Hematopoietic multipotent progenitor cell treated with erythropoietin and hydrocortisone succinate and interleukin-3 and kit ligand, for 15 days (in vitro differentiated cells): Measurements from ENCODE around the gene TSPAN9.
"Not testable (repeated sequence)": the region's sequence is repeated elsewhere in the genome, so short reads cannot be mapped to it uniquely, and the experiment has no call there.

Experiments
- DNase-seq: peaks from one replicate; pipeline ENCODE4 v3.0.0-alpha.2; 2015; ENCODE audit warnings: low spot score

The TSPAN9 gene

GRCh38 chr12:3044141-3044630 is 33.0 kb upstream of the TSPAN9 start:
- no peak for DNase-seq

- DNase-seq: no peak
These were observed 31.7 kb upstream of the TSPAN9 start for GRCh38 chr12:3045494-3045893.

GRCh38 chr12:3045989-3046388 is 31.2 kb upstream of the TSPAN9 start:
- DNase-seq: no peak

GRCh38 chr12:3046441-3047200 is 30.6 kb upstream of the TSPAN9 start:
- DNase-seq: no peak

- DNase-seq: no peak
These were observed 29.2 kb upstream of the TSPAN9 start for GRCh38 chr12:3047961-3048360.

GRCh38 chr12:3048540-3048939 is 28.6 kb upstream of the TSPAN9 start:
- no peak for DNase-seq

- no peak for DNase-seq
These were observed 28.0 kb upstream of the TSPAN9 start for GRCh38 chr12:3049176-3049575.

GRCh38 chr12:3049611-3050249 is 27.4 kb upstream of the TSPAN9 start:
- DNase-seq: no peak

- DNase-seq: no peak
These were observed 22.8 kb upstream of the TSPAN9 start for GRCh38 chr12:3054374-3054773.

- DNase-seq: no peak
These were observed 22.0 kb upstream of the TSPAN9 start for GRCh38 chr12:3055026-3055703.

- no peak for DNase-seq
These were observed 21.3 kb upstream of the TSPAN9 start for GRCh38 chr12:3055704-3056467.

- DNase-seq: no peak
These were observed 16.1 kb upstream of the TSPAN9 start for GRCh38 chr12:3061059-3061458.

- DNase-seq: no peak
These were observed 15.5 kb upstream of the TSPAN9 start for GRCh38 chr12:3061501-3062215.

- DNase-seq: no peak
These were observed 11.9 kb upstream of the TSPAN9 start for GRCh38 chr12:3065300-3065699.

- DNase-seq: not testable (repeated sequence)
These were observed 11.3 kb upstream of the TSPAN9 start for GRCh38 chr12:3065846-3066245.

- DNase-seq: no peak
These were observed 7.5 kb upstream of the TSPAN9 start for GRCh38 chr12:3069714-3070113.

- no peak for DNase-seq
These were observed 6.1 kb upstream of the TSPAN9 start for GRCh38 chr12:3071107-3071506.

- no peak for DNase-seq
These were observed 5.5 kb upstream of the TSPAN9 start for GRCh38 chr12:3071710-3072109.

GRCh38 chr12:3073438-3074250 is 3.5 kb upstream of the TSPAN9 start:
- DNase-seq: peak; percentile 74

- no peak for DNase-seq
These were observed 1.9 kb upstream of the TSPAN9 start for GRCh38 chr12:3075315-3075714.
